ENCODE measurements around the gene BBOF1.

DNA sequence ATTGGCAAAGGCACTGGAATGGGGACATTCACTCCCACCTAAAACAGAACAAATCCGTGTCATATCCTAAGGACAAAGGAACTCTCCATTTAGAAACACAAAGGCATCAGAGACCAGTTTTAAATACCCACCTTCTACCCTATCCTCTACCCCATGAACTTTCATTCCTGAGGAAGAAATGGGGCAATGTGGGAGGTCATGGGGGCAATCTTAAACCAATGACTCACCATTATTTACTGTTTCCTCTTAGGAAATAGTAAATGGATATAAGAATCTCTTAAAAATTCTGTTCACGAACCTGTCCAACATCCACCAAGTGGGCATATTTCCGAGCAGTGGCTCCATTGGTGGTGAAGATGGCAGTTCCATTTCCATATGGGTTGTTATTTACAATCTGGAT is 45.7 kb downstream of the BBOF1 start:
- TF ChIP-seq, protein P1, sequence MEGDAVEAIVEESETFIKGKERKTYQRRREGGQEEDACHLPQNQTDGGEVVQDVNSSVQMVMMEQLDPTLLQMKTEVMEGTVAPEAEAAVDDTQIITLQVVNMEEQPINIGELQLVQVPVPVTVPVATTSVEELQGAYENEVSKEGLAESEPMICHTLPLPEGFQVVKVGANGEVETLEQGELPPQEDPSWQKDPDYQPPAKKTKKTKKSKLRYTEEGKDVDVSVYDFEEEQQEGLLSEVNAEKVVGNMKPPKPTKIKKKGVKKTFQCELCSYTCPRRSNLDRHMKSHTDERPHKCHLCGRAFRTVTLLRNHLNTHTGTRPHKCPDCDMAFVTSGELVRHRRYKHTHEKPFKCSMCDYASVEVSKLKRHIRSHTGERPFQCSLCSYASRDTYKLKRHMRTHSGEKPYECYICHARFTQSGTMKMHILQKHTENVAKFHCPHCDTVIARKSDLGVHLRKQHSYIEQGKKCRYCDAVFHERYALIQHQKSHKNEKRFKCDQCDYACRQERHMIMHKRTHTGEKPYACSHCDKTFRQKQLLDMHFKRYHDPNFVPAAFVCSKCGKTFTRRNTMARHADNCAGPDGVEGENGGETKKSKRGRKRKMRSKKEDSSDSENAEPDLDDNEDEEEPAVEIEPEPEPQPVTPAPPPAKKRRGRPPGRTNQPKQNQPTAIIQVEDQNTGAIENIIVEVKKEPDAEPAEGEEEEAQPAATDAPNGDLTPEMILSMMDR (IDR thresholded peaks at IDR 0.05; ENCODE audit: insufficient read depth, low read length, poor library complexity, severe bottlenecking), result no peak
- no peak for TF ChIP-seq EZH2phosphoT487 (conservative IDR thresholded peaks at IDR 0.05; ENCODE audit: low read length)
